GM18907 (cell line): ENCODE data around the gene MRPL17.
A peak's percentile ranks its signal among the peaks of the same experiment; 100 is the strongest.
"Not testable (repeated sequence)": the region's sequence is repeated elsewhere in the genome, so short reads cannot be mapped to it uniquely, and the experiment has no call there.

Source experiments
- ATAC-seq: cut with Tn5 transposase; IDR thresholded peaks from one replicate; pipeline ENCODE4 v1.9.1; 2021; ENCODE audit warnings: mild to moderate bottlenecking, moderate library complexity; ENCODE audit not compliant: unreplicated experiment

The MRPL17 gene

DNA sequence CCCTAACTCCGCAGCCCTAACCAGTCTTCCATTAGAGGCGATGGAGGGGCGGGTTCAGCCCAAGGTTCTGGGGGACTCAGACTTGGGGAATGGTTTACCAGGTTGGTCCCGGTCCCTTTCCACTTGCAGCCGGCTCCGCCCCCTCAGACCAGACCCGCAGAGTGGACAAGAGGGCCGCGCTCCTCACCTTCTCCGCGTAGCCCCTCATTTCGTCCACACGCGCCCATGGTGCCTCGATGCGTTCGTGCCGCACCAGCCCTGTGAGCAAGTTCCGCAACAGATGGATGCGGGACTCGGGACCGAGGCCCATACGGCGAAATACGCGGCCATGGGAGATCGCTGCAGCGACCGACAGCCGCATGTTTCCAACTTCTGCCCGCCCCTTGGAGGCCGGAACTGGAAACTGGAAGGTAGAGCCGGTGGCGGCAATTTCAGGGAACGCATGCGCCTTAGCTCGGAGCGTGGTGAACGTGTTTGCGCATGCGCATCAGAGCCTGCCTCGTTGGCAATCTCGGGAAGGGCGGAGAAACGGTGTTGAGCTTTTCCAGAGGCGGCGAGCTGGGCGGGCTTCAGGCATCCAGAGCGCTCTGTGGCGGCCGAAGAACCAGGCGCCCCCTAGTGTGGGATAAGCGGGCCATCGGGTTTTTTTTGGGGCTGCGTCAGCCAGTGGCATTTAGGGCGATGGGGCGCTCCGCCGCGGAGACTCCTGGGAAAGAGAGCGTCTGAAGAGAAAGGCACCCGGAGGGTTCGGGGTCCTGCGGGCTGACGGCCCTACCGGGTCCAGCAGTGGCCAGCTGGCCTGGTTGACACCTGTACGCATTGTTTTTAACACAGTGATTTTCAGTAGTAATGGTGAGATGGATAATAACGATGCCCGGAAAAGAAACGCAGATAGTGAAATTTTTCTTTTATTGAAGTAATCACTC is at the start of gene MRPL17:
TSS of gene MRPL17 (minus strand) at position 405 of the 926 bp plus-strand sequence. CDS start at position 361, 44 bp downstream.
- ATAC-seq: peak; percentile 95

DNA sequence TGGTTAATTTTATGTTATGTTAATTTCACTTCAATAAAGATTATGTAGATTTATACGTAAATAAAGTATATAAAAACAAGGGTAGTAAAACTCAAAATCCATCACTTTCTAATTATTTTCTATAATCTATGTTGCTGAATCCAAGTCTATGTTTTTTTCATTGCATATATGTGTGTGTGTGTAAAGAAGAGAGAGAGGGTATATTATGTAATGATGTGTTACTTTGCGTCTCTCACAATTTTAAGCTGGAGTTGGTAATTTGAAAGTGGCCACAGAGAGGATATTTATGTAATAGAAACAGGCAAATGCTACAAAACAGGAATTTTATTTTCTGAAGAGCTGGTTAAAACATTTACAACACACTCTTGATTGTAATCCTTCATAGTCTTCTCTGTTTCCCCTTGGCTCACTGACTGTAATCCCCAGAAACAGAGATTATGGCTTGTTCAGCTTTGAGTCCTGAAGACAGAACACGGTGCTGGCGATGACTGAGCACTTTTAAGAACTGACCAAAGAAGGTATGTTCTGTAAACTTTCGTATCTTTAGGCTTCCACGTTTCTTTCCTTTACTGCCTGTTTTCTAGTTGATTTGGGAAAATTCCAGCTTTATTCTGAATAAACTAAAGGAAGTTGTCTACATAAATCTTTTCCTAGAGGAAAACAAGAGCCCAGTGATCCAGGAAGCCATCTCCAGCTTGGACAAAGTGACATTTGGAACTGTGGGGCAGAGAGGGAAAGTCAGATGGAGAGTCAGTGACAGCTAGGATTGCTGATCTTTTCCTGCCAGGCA is 45.0 kb upstream of the MRPL17 start:
- no peak for ATAC-seq

DNA sequence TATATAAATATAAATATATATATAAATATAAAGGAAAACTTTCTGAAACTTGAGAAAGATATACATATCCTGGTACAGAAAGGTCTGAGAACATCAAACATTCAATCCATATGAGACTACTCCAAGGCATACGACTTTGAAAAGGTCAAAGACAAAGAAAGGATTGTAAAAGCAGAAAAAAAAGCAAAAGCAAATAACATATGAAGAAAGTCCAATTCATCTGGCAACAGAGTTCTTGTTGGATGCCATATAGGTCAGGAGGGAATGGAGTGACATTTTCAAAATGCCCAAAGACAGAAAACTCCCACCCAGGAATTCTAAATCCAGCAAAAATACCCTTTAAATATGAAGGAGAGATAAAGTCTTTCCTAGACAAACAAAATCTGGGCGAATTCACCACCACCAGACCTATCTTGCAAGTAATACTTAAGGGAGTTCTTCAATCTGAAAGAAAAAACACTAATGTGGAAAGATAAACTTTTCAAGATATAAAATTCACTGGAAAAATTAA is 42.3 kb upstream of the MRPL17 start:
- no peak for ATAC-seq

DNA sequence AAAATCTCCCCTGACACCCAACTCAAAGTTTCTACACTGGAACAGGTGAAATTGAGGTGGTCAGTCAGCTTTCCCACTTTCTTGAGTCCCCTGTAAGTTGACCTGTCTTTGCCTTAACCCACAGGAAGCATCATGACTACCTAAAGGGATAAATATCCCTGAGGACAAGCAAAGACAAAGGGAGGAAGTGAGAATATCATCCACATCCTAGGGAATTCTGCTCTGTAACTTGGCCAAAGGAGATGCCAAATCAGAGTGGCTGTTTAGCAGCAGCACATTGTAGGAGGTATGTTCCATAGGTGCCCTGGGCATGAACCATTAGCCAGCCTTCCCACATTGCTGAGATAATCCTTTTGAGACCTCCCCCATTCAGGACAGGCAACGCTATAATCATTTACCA is 40.9 kb upstream of the MRPL17 start:
- ATAC-seq: no peak

GRCh38 chr11:6721343-6721742 is 38.2 kb upstream of the MRPL17 start:
- no peak for ATAC-seq

GRCh38 chr11:6719576-6719975 is 36.4 kb upstream of the MRPL17 start:
- ATAC-seq: no peak

GRCh38 chr11:6717426-6717825 is 34.3 kb upstream of the MRPL17 start:
- ATAC-seq: no peak

GRCh38 chr11:6711552-6711951 is 28.4 kb upstream of the MRPL17 start:
- not testable (repeated sequence) for ATAC-seq

GRCh38 chr11:6708876-6709275 is 25.7 kb upstream of the MRPL17 start:
- no peak for ATAC-seq

GRCh38 chr11:6705905-6706535 is 22.9 kb upstream of the MRPL17 start:
- peak; percentile 53 for ATAC-seq

DNA sequence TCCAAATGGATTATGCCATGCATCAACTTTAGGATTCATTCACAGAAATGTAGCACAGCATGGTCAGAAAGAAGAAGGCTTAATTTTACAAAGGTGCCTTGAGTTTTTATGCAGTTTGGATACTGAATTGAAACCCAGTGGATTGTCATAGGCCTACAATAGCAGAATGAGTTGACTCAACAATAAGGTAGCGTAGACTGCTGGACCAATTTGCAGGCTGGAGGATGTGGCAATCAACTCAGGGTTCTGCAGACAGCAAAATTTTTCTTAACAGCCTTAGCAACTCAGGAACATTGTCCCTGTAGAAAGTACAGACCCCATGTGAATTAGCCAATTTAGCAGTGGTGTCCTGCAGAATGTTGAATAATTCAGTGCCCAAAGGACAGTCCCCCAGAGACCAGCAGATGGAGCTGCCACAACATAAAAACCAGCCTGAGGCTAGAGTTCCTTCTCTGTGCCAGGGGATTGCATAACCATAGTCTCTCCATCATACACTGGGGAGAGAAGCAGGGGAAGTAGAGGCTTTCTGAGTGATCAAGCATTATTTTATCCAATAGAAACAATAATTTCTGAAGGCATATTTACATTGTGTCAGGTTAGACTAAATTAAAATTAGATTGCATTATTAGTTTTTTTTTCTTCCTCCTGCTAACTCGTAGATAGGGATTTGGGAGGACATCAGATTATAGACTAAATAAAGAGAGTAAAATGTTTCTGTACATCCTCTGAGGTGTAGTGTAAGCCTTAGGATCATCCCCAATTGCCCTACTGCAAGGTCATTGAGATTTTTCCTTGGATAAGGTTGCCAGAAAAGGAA is 20.3 kb upstream of the MRPL17 start:
- ATAC-seq: peak; percentile 52

DNA sequence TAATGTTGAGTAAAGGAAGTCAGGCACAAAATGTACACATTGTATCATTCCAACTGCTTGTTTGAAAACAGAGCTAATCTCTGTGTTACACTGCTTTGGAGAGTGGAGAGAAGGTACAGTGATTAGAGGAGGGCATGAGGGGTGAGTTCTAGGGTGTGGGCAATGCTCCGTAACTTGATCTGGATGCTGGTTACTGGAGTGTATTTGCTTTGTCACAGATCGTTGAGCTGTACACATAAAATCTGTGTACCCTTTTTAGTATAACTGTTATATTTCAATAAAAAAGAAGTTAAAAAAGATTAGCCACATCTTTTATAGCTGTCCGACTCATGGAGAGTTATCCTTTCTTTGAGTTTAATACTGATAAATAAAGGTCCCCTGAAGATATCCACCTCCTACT is 18.8 kb upstream of the MRPL17 start:
- not testable (repeated sequence) for ATAC-seq

- ATAC-seq: no peak
Observed at GRCh38 chr11:6695377-6695776, 12.2 kb upstream of the MRPL17 start.

DNA sequence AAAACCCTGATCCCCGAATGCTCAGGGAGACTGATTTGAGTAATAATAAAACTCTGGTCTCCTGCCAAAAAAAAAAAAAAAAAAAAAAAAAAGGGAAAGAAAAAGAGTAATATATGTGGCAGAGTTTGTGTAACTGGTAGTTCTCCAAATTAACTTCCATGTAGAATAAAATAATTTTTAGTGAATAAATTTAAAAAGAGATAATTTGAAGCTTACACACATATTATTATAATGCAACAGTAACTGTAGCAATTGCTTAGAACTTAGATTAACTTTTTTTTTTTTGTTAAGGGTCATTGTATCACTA is 11.0 kb upstream of the MRPL17 start:
- no peak for ATAC-seq

- no peak for ATAC-seq
Observed at GRCh38 chr11:6693342-6694228, 10.4 kb upstream of the MRPL17 start.

DNA sequence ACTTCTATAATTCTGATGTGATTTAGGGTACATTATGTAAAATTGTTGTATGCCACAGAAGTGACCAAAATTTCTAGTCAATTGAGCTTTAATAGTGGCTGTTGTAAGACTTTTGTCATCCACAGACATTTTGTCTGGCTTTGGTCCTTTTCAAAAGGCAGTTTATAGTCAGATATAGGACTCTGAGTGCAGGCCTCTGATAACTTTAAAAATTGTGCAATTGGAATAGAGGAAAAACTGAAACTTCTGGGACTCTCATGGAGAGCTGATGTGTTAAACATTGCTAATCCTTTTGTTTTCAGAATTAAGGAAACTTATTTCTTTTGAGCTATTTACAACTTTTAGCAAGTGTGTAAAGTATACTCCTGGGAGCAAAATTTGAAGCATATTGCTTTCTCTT is 9.0 kb upstream of the MRPL17 start:
- ATAC-seq: no peak

GRCh38 chr11:6690431-6691132 is 7.4 kb upstream of the MRPL17 start:
- not testable (repeated sequence) for ATAC-seq

GRCh38 chr11:6687876-6688275 is 4.7 kb upstream of the MRPL17 start:
- ATAC-seq: no peak

DNA sequence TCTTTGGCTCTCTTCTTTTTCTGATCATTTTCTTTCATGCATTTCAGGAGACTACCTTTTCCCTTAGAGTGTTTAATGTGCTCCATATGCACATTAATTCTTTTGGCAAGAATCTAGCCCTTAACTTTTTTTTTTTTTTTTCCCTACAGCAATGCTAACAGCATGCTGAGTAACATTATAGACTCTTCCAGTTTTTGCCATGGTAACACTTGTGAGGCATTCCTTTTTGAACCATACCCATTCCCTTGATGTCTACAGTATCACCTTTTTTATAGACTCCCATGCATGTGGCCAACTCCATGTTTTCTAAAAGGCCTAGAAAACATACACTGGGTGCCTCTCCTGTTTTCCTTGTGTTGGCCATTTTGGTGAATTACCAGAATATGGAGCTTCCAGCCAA is 2.9 kb upstream of the MRPL17 start:
- no peak for ATAC-seq
